ENCODE measurements around the gene SH3BP5.

Gene SH3BP5

GRCh38 chr3:15347063-15347736, 14.8 kb upstream of the SH3BP5 start:
- DNase-seq, result no peak

GRCh38 chr3:15346516-15346915, 14.1 kb upstream of the SH3BP5 start:
- no peak for DNase-seq

GRCh38 chr3:15345608-15346137, 13.3 kb upstream of the SH3BP5 start:
- DNase-seq, result no peak

DNA sequence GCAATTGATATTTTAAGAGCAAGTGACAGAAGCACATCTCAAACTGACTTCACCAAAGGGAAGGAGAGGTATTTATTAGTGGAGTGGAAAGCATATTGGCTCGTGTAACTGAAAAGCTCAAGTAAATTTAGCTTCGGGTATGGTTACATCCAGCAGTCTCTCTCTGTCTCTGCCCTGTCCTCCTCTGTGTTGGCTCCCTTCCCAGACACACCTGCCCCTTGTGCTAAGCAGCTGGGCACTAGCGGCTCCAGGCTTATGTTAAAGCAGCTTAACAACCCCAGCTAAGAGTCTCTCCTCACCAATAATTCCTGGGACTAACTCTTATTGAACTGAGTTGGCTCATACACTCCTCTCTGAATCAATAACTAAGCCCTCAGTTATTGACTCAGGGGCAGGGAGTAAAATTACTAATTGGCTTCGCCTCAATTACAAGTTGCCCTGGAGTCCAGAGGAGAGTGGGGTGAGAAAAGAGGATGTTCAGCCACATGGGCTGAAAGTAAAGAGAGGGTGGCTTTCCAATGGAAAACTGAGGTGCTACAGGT, 12.8 kb upstream of the SH3BP5 start:
- DNase-seq, result no peak

- no peak for DNase-seq
Measured at GRCh38 chr3:15342945-15343344, 10.6 kb upstream of the SH3BP5 start.

GRCh38 chr3:15342246-15342645, 9.9 kb upstream of the SH3BP5 start:
- no peak for DNase-seq

DNA sequence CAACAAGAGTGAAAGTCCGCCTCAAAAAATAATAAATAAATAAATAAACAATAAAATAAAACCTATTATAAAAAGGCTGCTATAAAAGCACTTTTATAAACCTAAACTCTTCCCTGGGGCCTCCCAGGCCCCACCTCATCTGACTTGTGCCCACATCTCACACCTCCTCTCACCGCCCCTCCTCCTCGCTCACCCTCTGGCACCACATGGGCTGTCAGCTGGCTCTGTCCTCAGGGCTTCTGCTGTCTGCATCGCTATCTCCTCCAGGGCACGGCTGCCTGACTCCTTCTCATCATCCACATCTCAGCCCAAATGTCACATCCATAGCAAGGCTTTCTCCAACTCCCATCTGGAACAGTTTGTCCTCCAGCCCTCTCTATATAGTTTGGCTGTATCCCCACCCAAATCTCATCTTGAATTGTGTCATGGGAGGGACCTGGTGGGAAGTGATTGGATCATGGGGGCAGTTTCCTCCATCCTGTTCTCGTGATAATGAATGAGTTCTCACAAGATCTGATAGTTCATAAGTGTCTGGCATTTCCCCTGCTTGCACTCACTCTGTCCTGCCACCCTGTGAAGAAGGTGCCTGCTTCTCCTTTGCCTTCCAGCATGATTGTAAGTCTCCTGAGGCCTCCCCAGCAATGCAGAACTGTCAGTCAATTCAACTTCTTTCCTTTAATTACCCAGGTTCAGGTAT, 8.8 kb upstream of the SH3BP5 start:
- no peak for DNase-seq

DNA sequence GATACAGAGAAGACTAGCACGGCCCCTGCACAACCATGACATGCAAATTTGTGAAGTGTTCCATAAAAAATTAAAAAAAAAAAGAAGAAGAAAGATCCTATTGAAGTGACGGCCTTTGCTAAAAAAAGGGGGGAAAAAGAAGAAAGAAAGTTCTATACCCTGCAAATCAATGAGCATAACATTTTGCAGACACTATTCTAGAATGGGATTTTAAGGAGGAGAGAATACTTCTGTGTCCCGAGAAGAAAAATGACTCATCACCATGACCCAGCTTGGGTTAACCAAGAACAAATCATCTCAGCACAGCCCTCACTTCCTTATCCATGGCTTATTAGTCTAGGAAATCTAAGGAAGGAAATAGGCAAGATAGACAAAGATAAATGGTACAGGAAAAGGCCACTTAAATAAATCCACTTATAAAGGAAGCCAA, 7.4 kb upstream of the SH3BP5 start:
- DNase-seq, result no peak

DNA sequence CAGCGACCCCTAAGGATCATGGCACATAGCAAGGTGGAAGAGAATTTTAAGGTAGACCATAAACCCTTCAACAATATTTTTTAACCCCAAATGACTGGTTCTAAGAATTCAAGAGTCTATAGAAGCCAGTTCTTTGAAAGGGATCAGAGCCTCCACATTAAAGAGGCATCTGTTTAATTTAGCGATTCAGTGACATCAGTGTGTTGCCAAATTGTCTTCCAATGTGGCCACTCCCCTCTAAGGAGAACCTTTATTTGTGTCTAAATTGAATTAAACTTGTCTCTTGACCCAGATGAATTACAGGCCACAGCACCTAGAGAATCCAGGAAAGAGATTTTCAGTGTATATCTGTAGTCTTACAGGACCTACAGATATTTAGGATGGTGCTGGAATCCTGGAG, 6.6 kb upstream of the SH3BP5 start:
- no peak for DNase-seq

DNA sequence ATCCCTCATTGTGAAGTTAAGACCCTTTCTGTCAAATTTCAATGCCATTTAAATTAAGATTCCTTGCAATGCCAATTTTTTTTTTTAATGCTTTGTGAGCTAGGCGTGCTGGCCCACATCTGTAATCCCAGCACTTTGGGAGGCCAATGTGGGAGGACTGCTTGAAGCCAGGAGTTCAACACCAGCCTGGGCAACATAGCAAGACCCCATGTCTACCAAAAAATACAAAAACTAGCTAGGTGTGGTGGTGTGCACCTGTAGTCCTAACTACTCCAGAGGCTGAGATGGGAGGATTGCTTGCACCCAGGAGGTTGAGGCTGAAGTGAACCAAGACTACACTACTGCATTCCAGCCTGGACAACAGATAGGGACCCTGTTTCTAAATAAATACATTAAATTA, 5.6 kb upstream of the SH3BP5 start:
- no peak for DNase-seq

DNA sequence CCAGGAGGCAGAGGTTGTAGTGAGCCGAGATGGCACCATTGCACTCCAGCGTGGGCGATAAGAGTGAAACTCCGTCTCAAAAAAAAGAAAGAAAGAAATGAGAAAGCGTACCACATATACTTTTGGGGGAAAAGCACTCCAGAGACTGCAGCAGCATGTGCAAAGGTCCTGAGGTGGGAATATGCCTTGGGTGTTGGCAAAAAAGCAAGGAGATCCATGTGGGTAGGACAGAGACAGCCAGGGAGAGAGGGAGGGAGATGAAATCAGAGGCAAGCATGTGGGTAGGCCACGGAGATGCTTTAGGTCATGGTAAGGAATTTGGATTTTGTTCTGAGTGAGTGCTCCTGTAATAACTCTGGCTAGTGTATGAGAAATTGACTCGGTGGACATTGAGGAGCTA, 3.7 kb upstream of the SH3BP5 start:
- no peak for DNase-seq

GRCh38 chr3:15333956-15334263, 1.5 kb upstream of the SH3BP5 start:
- no peak for DNase-seq

DNA sequence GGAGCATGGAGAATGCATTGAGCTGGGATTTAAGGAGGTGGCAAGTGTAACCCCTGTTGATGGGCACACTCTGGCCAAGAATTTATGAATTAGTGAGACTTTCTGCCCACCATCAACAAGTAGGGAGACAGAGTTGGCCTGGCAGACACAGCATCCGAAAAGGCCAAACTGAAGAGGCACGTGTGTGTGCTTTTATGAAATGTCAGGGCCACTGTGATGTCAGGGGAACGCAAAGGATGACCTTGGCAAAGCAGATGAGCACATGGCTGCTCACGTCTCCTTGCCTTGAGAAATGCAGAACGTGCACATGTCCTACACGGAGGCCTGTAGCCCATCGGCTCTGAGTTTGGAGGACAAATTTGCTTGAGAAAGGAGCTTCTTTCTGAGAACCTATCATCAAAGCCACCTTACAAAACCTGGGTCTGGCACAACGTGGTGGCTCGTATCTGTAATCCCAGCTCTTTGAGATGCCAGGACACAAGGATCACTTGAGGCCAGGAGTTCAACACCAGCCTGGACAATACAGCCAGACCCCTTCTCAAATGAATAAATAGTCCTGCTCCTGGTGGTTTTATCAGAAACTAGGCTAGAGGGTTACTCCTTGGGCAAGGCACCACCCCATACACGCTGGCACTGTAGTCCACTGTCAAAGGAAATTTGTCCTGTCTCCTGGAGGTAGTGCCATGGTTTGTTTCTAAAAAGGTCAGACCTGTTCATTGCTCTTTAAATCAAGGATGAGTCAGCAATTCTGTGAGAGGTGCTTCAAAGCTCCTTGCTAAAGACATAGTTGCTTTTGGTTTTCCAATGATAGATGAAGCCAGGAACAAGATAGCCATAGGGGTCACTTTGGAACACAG, 941 bp upstream of the SH3BP5 start:
- DNase-seq, result no peak

- peak; percentile 39 to 53 for DNase-seq
Measured at GRCh38 chr3:15331606-15332404, 581 bp downstream of the SH3BP5 start.

GRCh38 chr3:15331072-15331605, 1.2 kb downstream of the SH3BP5 start:
- DNase-seq, result no peak

GRCh38 chr3:15330031-15330596, 2.3 kb downstream of the SH3BP5 start:
- no peak for DNase-seq

GRCh38 chr3:15329046-15330005, 3.1 kb downstream of the SH3BP5 start:
- no peak for DNase-seq

DNA sequence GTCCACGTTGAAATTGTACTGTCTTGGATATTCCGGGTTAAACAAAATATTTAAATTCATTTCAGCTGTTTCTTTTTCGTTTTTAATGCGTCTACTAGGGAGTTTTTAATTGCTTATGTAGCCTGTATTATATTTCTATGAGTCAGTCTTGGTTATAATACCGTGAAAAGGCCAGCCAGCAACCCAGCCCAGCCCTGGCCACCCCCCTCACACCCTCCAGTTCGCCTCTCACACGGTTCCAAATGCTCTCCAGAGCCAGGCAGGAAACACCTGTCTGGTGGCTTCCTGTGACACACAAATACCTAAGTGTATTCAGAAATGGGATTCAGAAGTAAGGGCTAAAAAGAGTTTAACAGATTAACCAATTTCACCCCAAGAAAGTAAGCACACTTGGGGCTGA, 4.4 kb downstream of the SH3BP5 start:
- peak in 1 of 2 experiments; percentile 24 for DNase-seq

DNA sequence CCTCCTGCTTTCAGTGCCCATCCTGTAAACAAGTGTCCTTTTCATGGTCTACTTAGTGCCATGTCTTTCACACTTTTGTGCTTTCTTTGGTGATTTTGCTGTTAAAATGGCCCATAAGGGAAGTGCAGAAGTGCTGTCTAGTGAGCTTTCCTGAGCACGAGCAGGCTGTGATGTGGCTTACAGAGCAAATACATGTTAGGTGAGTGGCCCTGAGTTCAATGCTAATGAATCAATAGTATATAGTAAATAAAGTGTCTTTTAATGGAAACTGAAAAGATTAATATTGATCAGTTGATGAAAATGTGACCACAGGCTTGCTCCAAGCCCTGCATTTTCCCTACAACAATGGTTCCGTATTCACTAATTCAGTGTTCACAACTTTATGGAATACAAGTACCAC, 5.7 kb downstream of the SH3BP5 start:
- DNase-seq, result no peak

DNA sequence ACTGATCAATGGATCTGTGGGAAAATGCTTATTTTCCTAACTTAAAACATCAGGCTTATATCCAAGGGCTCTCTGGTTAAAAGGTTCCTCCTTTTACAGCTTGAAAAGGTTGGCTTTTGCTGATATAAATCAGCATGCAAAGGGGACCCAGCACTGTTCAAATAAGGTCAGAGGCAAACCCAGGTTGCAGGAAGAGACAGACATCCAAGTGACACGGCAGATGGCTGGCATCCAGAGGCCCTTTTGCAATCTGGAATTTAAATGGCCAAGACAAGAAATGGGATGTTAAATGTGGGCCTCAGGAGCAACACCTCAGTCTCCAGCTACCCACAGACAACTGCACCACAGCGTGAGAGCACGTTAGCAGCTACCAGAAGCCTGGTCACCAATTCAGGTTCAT, 6.3 kb downstream of the SH3BP5 start:
- no peak for DNase-seq

DNA sequence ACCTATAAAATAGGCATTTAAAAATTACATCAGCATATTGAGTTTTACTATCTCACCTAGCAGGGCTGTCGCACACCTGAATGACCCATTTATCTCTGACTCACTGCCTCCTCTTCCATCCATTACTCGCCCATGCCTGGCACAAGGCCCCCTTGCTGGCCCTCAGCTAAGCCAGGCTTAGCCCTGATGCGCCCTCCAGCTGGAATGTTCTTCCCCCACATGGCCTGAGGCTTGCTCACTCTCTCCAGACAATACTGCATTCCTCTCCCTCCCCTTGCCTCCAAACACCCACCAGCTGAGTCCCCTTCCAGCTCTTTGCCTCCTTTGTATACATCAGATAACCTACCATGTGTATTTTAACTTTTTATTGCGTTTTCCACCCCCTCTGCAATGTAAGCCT, 7.2 kb downstream of the SH3BP5 start:
- no peak for DNase-seq
